ENCODE results near the gene SRRM1. TPM values are rescaled to one million over a fixed set of nuclear protein-coding genes. Genes with fewer than 3 reads are reported as not detected.

The SRRM1 gene
- total and polyA plus RNA-seq, 2 of the 8 experiments (the other 6 are each of a cell fraction or from before 2014, with no cell fraction given) = 77.1 to 255 TPM

DNA sequence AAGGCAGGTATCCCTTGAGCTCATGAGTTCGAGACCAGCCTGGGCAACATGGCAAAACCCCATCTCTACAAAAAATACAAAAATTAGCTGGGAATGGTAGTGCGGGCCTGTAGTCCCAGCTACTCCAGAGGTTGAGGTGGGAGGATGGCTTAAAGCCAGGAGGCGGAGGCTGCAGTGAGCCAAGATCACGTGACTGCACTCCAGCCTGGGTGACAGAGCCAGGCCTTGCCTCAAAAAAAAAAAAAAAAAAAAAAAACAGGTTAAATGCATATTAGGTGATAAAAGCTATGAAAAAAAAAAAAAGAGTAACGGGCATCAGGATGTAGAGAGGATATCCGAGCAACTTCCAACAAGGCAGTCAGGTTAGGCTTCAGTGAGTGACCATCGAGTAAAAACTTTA, 2.8 kb upstream of the SRRM1 start (continued):
- TF ChIP-seq RAD21 (IDR thresholded peaks at IDR 0.05 in 1 of 2, conservative IDR thresholded peaks at IDR 0.05 in 1 of 2; ENCODE audit: low read depth in 2 of 2, low read length in 2 of 2) = no peak

Data from H1 (cell line).